SKM-1 (cell line): Measurements from ENCODE around the gene HTRA1.

Source experiments
- DNase-seq: peaks from one replicate; lab custom pipeline; 2025; ENCODE audit not compliant: unreplicated experiment; lab: John Stamatoyannopoulos, UW

The HTRA1 gene

DNA sequence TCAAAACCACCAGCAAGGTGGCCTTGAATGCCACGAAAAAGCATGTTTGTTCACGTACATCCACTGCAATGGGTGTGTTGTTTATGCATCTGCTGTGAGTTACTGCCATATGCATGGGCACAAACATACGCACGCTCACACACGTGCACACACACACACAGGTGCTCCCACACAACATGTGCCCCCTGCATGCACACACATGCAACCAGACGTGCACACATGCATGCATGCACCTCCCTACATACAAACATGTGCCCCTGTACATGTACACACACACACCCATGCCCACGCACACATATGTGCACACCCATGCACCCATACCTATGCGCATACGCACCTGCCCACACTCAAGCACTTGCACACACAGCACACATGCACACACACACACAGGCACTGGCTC, 89.1 kb downstream of the HTRA1 start:
- no peak for DNase-seq

DNA sequence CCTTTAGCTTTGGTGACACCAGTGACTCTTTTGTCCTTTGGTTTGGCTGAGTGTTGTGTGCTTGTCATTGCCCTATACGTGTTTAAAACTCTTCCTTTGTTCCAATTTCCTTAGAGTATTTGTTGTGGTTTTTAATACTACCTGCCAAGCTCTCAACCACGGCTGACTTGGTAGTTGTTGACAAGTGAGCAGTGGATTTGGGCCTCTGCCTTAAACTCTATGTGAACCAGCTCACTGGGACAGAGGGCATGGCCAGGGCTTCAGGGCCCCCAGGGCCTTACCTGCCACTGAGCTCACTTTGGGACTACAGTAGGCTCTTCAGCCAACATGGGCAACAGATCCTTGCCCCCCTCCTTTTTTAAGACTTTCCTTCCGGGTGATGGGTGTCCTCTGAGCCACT, 89.6 kb downstream of the HTRA1 start:
- no peak for DNase-seq

DNA sequence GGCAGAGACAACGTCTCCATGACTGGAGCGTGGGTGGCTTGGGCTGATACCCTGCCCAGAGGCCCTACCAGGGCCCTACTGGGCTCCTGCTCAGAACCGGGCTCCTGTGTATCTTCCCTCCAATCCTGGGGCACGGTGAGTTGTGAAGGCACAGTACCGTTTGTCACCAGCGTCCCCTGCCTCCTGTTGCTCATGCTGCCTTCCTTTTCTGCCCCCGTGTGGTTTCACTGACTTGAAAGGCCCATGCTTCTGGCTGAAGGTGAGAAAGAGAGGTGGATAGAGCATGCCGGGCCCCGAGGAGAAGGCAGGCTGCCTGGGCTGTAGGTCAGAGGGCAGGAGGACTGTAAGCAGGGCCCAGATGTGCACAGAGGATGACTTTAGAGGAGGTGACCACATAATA, 90.1 kb downstream of the HTRA1 start:
- DNase-seq: no peak

DNA sequence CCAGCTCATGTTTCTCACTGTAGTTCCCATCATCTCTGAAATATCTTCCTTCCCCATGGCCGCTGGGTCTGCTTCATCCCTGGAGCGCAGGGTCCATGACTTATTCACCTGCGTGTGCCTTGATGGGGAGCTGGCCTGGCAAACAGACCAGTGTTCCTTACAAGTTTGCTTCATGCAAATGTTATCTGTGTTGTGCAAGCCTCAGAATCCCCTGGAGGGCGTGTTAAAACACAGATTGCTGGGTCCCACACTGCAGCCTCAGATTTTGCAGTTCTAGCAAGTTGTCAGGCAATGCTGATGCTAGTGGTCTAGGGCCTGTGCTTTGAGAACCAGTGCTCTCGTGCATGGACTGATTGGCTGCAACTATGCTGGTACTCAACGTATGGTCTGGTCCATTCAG, 92.0 kb downstream of the HTRA1 start:
- DNase-seq: no peak

DNA sequence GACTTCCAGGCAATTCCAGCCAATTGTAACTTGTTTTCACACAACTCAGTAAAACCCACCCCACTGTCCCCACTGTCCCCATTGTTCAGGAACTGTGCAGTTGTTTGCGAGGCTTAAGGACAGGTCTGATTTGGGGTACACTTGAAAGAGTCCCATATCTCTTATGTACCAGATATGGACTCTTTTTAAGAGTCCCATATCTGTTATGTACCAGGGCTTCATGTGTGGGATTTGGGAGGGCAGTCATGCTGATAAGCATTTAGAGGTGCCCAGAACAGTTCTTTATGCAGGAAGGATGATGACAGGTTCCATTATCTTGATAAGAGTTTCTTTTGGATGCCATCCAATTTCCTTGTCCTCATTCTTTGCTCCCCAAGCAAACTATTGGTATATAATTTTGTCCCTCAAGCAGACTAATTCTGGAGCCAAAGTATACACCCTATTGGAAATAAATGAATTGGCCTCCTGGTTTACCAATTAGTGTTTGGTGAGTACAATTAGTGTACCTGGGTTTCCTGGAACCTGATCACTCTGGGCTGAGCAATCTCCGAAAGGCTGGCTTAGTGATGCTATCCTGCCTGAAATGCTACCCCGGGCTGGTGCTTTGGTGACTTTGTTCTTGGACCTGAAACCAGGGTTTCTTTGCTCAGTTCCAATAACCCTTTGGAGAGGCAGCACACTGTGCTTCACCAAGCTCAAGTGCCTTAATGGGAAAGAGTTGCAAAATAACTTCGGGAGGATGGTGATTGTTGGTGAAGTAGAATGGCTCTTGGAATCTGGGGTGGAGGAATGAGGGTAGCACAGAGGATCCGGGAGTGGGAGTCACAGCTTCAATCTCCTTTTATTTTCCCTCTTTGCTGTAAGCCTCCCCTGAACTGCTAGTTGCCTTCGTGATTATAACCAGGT, 93.0 kb downstream of the HTRA1 start:
- no peak for DNase-seq

DNA sequence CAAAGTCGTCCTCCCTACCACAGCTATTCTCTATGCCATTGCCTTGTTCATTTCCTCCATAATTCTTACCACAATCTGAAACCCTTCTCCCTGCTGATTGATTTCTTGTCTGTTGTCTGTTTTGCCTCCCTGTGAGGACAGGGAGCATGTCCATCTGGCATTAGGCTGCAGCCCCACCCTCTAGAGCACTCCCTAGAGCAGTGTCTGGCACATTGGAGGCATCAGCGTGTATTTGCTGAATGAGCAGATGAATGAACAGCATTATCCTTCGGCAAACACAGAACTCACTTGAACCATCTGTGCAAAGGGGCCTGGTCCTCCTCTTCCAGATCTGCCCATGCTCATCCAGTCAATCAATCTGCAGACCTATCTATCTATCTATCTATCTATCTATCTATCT, 94.1 kb downstream of the HTRA1 start:
- DNase-seq: no peak

DNA sequence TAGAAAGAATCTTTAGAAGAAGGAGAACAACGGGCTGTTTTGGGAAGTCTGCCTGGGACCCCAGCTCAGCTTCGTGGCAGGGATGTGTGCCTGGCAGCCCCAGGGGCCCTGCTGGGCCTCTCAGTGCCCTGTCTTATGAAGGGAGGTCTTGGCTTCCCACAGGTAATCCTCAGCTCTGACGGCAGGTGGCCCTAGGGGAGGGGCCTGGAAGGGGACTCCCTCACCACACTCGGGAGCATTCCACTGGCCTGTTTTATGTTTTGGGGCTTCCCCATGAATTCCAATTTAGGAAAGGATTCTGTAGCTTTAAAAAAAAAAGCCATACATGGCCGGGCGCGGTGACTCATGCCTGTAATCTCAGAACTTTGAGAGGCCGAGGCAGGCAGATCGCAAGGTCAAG, 96.2 kb downstream of the HTRA1 start:
- no peak for DNase-seq

DNA sequence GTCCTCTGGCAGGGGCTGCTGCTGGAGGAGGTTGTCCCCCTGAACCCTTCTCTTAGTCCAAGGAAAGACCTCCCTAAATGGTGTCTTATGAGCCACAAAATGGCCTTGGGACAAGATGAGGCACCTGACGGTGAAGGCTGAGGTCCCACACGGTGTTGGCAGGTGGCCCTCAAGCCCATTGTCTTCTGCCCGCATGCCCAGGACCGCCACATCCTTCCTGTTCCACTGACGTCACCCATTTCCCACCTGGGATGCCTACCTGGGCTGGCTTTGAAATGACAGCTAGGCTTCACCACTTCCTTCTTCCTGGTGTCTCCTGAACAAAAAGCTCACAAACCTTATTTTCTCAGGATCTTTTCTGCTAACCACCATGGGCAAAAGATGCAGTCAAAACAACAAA, 97.1 kb downstream of the HTRA1 start:
- no peak for DNase-seq

DNA sequence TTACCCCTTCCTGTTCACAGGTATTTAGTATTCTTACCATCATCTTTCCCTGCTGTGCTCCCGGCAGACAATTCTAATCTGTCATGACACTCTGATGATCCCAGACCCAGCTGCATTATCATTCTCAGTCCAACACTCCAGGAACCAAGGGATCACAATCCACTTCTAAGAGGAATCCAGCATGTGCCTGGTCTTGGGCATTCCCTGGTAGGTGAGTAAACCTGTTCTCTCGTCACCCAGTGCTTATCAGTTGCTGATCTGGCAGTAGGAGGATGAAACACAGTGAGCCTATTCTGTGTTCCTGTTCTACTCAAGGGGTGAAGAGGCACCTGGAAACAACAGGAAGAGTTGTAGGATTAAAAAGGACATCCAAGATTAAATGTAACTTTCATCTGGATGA, 97.9 kb downstream of the HTRA1 start:
- no peak for DNase-seq

DNA sequence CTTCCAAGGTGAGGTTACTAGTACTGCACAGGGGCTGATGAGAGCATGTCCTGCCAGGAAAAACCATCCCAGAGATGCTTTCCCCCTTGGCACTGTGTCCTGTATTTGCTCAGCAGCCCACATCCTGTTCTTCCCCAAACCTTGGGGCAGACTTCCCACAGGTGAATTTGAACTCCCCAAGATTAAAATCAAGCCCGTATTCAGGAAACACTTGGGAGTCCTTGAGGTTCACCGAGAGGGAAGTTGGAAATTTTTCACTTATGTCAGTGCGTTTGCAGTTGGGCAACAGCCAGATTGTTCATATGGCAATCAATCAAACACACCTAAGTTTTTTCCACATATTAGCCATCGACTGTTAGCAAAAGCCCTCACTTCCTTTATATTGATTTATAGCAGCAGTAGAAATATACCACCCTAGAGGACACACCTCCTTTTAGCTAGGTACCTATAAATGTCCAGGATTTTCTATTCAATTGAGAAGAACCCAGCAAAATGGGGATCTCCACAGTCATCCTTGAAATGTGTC, 99.0 kb downstream of the HTRA1 start, which contains the start of gene DMBT1:
Gene DMBT1 (plus strand): TSS at position 476 of the 526 bp plus-strand sequence. CDS start 17 bp downstream, at position 493.
- no peak for DNase-seq

DNA sequence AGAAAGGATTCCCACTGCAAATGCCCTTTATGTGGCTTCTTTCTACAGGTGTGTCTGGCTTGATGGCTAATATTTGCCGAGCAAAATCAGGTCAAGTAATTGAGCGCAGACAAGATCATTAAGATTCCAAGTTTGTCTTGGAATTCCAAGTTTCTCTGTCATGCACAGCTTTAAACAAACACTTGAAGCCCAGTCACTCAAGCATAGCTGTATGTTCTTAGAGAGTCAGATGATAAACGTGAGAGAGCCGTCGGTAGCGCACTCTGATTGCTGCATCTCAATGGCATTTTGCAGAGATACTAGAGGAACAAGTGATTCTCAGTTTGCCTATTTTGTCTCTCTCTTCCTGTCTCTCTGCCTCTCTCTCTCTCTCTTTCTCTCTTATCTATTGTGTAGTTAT, 99.9 kb downstream of the HTRA1 start:
- no peak for DNase-seq

DNA sequence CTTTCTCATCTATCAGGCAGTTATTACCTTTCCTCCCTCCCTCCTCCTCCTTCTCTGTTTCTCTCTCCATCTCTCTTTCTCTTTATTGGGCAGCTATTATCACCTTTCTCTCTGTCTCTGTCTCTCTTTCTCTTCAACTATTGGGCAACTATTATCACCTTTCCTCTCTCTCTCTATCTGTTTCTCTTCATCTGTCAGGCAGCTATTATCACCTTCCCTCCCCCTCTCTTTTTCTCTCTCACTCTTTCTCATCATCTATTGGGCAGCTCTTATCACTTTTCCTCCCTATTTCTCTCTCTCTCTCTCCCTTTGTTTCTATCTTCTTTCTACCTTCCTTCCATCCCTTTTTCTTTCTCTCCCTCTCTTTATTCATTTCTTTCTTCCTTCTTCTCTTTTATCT, 100.4 kb downstream of the HTRA1 start:
- DNase-seq: no peak
